GM21737 (cell line): ENCODE data around the gene HMGN3.

Source experiments
- ATAC-seq: cut with Tn5 transposase; IDR thresholded peaks from one replicate; pipeline ENCODE4 v1.9.1; 2021; ENCODE audit warnings: mild to moderate bottlenecking, moderate library complexity; ENCODE audit not compliant: unreplicated experiment

HMGN3 gene

GRCh38 chr6:79188107-79188506 is 46.4 kb downstream of the HMGN3 start:
- ATAC-seq = no peak

DNA sequence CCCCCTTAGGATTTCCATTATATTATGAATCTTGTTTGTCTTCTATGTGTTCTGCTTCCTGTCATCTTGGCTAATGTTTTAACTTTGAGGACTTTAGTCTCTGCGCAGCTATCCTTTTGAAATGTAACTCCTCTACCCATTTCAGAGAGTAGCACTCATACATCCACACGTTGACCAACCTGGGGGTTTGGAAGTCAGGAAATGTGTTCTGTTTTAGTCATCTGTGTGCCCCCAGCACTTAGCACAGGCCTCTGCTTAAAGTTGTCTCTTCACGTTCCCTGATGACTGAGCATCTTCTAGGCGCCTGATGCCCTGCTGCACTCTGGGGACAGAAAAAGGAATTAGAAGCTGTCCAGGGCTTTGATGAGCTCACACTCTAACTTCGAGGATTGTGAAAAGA is 47.9 kb downstream of the HMGN3 start:
- ATAC-seq = no peak

- ATAC-seq = no peak
Observed at GRCh38 chr6:79184641-79185040, 49.8 kb downstream of the HMGN3 start.

- ATAC-seq = no peak
Observed at GRCh38 chr6:79184086-79184485, 50.4 kb downstream of the HMGN3 start.

- no peak for ATAC-seq
Observed at GRCh38 chr6:79180052-79180451, 54.4 kb downstream of the HMGN3 start.

- ATAC-seq = no peak
Observed at GRCh38 chr6:79173378-79173777, 61.1 kb downstream of the HMGN3 start.

- ATAC-seq = no peak
Observed at GRCh38 chr6:79170959-79171358, 63.5 kb downstream of the HMGN3 start.

GRCh38 chr6:79170431-79170830 is 64.1 kb downstream of the HMGN3 start:
- ATAC-seq = no peak

GRCh38 chr6:79168695-79168980 is 65.8 kb downstream of the HMGN3 start:
- ATAC-seq = no peak

DNA sequence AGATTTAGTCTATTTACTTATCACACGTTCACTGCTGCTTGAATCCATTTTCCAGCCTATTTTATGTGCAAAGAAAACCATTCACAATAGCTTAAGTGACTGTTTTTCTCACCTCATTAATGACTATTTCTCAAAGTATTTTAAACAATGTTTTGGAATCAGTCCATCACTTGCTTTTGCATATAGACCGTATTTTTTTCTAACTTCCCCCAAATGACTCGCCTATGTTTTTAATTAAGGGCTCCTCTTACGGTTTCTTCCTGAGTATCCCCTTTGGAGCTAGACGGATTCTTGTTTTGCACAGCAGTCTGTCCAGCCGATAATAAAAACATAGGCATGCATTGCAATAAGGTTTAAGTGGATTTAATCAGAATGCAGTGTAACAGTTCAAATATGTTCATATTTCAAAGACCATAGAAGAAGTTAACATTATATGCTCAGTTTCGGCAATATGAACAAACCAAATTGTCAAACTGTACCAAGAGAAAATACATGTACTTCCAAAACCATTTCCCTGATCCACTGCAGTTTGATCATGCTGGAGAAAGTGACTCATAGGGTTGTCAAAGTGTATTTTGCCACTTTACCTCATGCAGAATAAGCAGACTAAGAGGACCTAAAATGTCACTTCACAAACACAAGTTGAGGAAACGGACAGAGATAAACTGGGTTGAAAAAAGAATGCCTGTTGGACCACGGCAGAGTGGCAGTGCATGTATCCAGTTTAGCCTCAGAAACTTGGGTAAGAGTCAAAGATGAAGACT is 66.4 kb downstream of the HMGN3 start:
- no peak for ATAC-seq

DNA sequence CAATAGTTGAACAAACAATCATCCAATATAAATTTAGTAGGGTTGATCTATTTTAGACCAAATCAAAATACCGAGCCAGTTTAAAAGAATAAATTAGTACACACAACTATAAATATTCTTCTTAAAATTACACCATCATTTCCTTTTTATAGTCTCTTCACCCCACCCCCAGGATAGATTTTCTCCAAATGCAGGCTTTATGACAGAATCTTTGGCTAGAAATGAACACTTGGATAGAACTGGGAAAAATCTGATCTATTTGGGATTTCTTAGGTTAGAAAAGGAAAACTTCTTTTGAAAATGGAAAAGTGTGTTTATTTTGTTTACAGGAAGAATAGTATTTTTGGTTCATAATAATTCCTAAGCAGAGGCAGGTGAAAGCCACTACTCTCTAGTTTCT is 74.6 kb downstream of the HMGN3 start:
- ATAC-seq = no peak

- ATAC-seq = no peak
Observed at GRCh38 chr6:79158856-79159516, 75.5 kb downstream of the HMGN3 start.

GRCh38 chr6:79157961-79158644 is 76.4 kb downstream of the HMGN3 start:
- no peak for ATAC-seq

- ATAC-seq = no peak
Observed at GRCh38 chr6:79152269-79152737, 82.2 kb downstream of the HMGN3 start.
